ENCODE measurements around the gene YPEL1.
"Not testable (repeated sequence)": the region's sequence is repeated elsewhere in the genome, so short reads cannot be mapped to it uniquely, and the experiment has no call there.

The YPEL1 gene

DNA sequence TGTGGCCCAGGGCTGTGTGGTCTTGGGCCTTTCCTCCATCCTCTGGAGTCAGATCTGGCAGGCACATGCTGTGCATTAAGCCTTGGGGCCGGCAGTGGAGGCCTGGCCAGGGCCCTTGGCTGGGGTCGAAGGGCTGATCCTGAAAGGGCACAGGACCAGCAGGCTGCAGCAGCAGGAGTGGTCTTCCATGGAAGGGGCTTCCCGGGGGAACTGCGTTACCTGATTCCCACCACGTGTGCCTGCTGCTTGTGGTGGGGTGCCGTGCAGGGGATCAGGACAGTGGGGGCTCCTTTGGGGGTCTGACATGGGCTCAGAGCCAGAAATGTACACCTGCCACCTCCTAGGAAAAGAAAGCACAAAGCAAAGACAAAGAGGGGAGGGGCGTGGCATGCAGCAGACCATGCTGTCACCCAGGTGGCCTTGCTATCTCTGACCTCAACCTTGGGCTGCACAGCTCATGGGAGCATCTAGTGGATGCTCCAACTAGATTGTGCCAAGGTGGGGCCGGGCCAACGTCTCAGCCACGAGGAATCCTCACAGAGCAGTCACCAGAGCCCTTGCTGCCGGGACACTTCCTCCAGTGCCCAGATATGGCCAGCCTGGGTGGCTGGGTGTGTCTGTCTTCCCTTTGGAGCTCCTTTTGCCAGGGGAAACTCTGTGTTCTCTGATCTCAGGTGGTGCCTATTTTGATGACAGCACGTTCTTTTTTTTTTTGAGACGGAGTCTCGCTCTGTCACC lies 17.9 kb upstream of the YPEL1 start:
- DNase-seq = no peak

DNA sequence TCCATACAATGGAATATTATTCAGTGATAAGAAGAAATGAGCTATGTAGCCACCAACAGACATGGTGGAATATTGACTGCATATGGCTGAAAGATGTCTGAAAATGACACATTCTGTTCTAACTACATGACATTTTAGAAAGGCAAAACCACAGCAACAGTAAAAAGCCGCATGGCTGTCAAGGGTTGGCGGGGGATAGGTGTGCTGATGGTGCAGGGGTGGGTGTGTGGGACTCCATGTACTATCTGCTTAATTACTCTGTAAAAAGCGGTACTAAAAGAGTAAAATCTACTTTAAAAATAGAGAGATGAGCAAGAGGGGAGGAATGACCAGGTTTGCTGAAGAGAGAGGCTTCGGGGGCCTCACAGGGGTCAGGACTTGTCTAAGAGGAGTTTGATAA lies 16.7 kb upstream of the YPEL1 start:
- DNase-seq = no peak

DNA sequence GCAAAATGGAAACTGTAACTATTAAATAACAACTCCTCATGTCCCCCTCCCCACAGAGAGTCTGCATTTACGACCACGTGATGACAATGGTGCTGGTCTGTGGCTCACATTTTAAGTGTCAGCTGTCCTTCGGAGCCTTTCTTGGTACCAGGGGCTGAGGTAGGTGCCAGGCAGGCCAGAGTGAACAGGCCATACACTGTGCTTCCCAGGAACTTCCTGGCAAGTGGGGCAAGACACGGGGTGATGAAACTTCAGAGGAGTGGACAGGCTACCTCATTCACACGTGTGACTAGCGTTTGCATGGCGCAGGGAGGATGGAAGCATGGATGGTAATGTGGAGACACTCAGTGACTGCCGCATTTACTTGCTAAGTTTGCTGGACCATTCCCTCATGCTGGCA lies 10.4 kb upstream of the YPEL1 start:
- no peak for DNase-seq

DNA sequence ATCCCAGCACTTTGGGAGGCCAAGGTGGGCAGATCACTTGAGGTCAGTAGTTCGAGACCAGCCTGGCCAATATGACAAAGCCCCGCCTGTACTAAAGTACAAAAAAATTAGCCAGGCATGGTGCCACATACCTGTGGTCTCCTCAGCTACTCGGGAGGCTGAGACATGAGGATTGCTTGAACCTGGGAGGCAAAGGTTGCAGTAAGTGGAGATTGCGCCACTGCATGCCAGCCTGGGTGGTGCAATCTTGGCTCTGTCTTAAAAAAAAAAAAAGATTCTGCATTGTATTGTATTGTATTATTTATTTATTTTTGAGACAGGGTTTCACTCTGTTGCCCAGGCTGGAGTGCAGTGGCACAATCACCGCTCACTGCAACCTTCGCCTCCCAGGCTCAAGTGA lies 9.3 kb upstream of the YPEL1 start:
- not testable (repeated sequence) for DNase-seq

DNA sequence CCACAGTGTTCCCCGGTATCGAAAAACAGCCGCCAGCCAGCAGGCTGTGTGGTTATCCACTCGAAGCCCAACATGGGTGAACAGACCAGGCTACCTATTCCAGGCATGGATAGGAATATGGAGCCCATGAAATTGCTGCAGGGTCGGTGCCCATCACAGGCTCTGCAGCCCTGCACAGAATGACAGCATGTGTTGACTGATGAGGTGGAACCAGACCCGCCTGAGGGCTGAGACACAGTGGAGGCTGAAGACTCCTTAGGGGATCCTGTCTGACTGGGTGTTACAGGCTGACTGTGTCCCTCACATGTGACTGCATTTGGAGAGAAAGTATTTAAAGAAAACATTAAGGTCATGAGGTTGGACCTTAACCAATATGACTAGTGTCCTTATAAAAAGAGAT lies 6.2 kb upstream of the YPEL1 start:
- DNase-seq = no peak

DNA sequence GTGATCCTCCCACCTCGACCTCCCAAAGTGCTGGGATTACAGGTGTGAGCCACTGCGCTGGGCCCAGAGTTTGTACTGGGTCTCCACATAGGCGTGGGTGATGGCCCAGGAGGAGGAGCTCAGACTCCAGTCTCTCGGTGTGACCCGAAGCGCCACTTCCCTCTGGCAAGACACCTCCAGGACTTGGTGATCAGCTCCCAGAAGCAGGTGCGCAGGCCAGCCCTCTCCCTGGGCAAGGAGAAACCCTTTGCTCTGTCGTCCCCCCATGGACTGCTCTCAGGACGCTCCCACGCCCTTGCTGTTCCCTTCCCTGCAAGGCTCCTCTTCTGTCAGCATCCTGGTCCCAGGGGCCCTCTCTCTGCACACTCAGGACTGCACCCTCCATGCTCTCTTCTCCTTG lies 5.5 kb upstream of the YPEL1 start:
- DNase-seq = no peak

DNA sequence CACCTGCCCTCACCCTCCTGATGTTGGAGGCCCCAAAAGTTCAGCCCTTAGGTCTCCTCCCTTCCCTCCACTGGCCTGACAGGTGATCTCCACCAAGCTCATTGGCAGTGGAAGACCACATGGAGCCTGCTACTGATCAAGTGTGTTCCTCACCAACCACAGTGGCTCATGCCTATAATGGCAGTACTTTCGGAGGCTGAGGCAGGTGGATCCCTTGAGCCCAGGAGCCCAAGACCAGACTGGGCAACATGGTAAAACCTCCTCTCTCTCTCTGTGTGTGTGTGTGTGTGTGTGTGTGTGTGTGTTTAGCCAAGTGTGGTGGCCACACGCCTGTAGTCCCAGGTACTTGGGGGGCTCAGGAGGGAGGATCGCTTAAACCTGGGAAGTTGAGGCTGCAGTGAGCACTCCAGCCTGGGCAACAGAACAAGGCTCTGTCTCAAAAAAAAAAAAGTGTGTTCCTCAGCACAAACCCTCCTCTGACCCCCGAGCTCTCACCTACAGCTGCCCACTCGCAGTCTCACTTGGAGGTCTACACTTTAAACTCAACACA lies 4.3 kb upstream of the YPEL1 start:
- DNase-seq = no peak

DNA sequence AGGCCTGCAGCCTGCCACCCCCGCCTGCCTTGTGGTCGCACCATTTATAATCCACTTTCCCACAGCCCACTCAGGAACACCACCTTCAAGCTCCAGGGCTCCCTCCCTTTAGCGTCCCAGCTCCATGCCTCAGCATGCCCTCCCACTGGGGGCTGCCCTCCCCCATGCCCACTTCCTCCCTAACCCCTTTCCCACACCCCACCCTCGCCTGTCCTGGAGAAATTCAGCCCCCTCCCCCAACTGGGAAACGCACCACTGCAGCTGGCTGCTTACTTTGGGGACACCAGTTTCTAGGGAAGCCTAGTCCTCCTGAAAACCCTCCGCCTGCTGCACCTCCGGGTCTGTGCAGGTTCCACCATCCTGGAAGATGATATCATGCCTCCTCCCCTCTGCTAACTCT lies 3.4 kb upstream of the YPEL1 start:
- DNase-seq = no peak

DNA sequence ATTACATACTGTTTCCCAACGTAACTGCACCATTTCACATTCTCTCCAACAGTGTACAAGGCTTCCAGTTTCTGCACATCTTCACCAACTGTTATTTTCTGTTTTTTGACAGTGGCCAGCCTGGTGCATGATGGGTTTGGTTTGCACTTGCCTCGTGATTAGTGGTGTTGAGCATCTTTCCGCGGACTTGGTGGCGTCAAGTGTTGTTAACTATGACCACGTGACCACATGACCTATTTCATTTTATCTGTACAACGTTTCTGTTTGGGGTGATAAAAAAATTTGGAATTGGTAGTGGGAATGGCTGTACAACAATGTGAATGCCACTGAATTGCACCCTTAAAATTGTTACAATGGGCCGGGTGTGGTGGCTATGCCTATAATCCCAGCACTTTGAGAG lies 2.5 kb upstream of the YPEL1 start:
- DNase-seq = no peak

DNA sequence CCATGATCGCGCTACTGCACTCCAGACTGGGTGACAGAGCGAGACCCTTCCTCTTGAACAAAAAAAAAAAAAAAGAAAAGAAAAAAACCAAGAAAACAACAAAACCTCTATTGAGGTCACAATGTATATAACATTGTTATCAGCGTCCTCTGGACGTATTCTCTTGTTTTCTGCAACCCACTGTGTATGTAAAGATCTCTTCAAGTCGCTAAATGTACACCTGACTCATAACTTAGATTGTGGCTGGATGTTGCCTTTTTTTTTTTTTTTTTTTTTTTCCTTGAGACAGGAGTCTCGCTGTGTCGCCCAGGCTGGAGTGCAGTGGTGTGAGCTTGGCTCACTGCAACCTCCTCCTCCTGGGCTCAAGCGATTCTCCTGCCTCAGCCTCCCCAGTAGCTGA lies 1.4 kb upstream of the YPEL1 start:
- DNase-seq = no peak

DNA sequence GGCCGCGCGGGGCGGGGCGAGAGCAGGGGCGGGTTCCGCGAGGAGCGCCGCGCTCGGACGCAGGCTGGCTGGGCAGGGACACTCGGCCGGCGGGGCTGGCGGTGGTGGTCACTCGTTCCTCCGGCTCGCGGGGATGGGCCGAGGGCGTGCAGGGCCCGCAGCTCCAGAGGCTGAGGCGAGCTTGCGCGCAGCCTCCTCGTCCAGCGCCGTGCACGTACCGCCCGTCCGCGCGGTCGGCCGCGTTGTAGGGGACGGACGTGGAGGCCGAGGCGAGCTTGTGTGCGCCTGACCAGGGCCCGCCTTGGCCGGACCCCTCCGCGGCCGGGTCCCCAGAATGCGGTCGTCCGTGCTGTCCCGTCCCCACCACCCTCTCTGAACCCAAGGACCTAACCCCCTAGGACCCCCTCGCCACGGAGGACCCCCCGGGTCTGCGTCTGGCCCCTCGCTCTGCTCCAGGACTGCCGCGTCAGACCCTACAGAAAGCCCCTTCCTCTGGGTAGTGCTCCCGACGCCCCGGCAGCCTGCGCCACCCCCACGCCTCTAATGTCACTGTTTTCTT lies 569 bp upstream of the YPEL1 start:
- DNase-seq = no peak

DNA sequence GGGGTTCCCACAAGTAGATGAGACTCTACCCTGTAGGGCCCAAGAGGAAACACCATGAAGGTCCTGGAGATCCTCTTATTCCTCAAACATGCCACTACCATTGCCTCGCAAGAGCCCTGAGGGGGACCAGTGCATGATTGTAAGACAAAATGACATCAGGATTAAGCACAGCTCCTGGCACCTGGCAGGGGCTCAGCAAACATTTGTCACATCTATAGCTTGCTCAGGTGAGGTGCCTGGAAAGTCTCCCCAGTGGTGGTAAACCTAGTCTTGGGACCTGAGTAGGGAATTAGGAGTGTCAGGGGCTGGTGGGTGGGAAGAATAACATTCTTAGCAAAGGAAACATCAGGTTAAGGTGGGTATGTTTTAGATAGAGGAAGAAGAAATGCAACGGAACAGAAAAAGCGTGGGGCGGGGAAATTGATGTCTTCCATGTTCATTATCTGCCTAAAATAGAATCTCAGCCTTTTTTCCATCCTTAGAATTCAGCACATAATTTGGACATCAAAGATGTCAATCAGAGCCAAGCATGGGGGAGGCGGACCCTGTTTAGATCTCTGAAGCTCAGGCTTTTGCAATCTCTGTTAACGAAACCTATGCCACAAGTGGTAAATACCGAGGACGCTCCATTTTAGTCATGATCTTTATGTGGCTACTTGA lies 924 bp downstream of the YPEL1 start:
- peak; percentile 7 for DNase-seq

DNA sequence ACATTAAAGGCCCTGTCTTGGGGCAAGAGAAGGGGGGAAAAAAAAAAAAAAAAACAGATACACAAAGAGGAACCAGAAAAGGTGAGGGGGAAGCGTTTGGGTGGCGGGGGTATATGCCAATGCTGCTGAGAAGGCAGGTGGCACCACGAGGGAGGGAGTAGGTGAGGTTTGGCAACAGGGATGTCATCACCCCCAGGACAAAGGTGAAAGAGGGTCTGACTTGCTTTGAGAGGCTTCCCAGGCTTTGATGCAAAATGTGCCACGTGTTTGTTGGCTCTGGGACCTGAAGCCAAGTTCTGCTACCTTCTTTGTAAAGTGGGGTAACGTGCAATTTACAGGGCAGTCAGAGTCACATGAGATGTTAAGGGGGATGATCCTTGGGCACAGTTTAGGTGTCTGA lies 4.1 kb downstream of the YPEL1 start:
- DNase-seq = no peak

DNA sequence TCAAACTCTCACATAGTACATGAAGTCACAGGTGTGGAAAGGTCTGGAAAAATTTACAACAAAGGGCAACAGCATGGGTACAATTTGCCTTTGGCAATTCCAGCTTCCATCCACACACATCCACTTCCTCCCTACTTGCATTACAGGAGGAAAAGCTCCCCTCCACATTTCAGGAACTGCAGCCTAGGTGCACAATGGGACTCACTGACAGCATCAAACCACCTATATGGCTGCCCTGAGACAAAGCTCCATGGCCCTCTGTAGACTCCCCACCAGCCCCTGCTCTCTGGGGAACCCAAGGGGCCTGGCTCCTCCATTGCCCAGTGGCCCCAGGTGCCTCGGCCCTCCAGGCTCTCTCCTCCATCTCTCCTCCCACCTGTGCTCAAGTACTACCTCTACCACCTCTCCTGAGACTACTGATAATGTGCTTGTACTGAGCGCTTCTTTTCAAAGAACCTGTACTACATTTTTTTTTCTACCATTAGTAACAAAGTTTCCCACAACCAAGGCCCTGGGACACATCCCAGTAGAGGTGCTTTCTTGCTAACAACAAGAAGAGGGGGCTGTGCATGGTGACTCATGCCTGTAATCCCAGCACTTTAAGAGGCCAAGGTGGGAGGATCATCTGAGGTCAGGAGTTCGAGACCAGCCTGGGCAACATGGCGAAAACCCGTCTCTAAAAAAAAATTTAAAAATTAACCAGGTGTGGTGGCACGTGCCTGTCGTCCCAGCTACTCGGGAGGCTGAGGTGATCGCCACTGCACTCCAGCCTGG lies 4.9 kb downstream of the YPEL1 start:
- DNase-seq = no peak

DNA sequence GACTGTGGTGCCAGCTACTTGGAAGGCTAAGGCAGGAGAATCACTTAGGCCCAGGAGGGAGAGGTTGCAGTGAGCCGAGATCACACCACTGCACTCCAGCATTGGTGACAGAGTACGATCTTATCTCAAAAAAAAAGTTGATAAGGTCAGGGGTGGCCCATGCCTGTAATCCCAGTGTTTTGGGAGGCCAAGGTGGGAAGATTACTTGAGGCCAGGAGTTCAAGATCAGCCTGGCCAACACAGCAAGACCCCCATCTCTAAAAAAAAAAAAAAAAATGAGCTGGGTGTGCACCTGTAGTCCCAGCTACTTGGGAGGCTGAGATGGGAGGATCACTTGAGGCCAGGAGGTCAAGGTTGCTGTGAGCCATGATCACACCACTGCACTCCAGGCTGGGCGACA lies 6.4 kb downstream of the YPEL1 start:
- DNase-seq = not testable (repeated sequence)

DNA sequence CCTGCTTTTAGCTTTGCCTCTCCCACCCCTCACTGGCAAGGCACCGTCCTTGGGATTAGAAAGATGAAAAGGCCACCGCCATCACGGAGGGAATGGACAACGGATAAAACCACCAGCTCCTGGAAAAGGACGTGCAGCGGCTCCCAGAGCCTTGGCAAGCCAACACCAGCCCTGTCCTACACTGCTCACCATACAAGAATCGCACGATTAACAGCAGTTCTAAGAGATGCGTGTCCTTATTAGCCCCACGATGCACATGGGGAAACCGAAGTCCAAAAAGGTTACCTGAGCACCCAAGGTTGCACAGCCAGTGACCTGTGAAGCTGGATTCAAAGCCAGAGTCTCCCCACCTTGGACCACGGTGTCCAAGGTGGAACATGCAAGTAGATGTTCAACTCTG lies 7.3 kb downstream of the YPEL1 start:
- DNase-seq = no peak

DNA sequence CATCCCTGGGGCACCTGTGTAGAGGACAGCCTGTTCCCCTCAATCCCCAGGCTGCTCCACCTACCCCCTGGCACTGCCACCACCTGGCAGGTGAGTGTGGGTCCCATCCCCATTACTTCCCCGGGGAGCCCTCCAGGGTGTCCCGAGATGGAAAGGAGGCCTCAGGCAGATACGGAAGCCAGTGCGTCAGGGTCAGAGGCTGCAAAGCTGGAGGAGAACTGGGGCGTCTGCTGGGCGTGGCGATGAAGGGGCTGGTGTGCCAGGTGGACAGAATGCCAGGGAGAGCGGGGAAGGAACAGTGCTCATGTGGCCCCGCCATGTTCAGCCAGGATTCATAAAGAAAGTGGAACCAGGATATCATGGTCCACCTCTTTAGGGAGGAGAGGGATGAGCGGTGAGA lies 7.8 kb downstream of the YPEL1 start:
- DNase-seq = no peak

DNA sequence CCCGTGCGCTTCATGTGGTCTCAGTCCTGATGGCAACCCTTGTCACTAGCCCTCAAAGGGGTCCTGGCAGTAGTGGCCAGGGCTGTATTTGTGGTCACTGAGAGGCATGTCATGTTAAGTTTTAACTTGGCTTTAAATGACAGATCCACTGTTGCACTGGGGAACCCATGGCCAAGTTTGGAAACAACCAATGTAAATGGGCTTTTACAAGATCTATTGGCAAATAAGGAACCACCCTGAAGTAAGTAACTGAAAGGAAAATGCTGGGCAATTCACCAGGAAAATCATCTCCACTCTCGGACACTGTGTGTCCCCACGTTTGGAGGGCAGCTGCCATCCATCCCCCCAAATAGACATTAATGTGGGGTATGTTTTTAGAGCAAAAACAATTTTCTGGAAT lies 8.4 kb downstream of the YPEL1 start:
- DNase-seq = no peak

DNA sequence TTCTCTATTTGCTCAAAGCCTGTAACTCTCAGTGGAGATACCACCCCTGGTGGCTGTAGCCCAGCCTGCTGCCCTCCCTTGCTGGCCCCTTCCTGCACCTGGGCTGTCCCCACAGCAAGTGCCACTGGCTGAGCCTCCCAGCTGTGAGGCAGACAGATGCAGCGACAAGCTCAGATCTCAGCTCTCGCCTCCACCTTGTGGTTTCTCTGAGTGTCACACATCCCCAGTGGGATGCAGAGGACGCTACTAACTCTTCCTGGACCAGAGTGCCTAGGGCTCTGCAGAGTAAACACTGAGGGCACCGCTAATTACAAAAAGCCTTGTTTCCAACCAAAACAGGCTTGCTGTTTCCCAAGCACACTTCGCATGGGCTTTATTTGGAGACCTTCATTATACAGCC lies 8.9 kb downstream of the YPEL1 start:
- peak; percentile 22 for DNase-seq

DNA sequence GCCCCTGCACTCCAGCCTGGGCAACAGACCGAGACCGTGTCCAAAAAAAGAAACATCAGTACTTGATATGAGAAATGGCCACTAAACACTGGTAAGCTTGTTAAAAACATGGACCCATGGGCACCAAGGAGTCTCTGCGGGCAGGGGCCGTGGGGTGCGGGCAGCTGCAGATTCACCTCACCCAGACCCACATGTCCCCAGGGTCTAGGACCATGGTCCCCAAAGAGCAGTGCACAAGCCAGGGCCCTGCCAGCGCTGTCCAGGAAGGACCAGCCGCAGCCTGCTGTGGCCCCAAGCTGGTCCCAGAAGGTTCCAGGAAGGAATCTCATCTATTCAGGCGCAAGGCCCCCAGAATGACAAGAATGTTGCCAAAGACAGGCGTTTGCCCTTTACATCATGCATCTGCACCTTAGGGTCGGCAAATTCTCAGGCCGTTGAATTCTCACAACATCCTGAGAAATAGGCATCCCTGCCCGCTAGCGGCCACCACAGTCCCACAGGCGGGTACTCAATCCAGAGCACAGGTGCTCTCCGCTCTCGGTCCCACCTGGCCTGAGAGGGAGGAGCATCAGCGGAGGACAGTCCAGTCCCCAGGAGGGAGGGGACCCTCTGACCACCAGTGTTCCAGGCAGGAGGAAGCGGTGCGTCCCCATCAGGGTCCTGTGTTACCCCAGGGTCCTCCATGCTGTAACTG lies 9.5 kb downstream of the YPEL1 start:
- no peak for DNase-seq

DNA sequence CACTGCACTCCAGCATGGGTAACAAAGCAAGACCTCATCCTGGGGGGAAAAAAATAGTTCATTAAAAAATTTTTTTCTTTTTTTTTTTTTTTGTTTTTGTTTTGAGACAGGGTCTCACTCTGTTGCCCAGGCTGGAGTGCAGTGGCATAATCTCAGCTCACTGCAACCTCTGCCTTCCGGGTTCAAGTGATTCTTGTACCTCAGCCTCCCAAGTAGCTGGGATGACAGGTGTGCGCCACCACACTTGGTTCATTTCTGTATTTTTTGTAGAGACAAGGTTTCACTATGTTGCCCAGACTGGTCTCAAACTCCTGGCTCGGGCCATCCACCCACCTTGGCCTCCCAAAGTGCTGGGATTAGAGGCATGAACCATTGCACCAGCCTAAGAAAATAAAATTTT lies 11.1 kb downstream of the YPEL1 start:
- DNase-seq = not testable (repeated sequence)

DNA sequence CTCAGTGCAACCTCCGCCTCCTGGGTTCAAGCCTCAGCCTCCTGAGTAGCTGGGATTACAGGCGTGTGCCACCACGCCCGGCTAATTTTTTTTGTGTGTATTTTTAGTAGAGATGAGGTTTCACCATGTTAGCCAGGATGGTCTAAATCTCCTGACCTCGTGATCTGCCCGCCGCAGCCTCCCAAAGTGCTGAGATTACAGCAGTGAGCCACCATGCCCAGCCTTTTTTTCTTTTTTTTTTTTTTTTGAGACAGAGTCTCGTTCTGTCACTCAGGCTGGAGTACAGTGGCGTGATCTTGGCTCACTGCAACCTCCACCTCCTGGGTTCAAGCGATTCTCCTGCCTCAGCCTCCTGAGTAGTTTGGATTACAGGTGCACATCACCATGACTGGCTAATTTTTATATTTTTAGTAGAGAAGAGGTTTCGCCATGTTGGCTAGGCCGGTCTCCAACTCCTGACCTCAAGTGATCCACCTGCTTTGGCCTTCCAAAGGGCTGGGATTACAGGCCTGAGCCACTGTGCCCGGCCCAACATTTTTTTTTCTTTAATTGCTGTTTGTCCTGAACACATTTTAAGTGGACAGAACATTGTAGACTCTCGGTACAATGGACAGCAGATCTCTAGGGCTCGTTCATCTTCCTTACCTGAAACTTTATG lies 14.3 kb downstream of the YPEL1 start:
- not testable (repeated sequence) for DNase-seq

Measured in CD4-positive, alpha-beta T cell treated with Interleukin-6 for 4 hours (primary cell).